COLO668 (cell line): ENCODE measurements around the gene OPA3.

ENCODE experiments used
- DNase-seq: peaks from one replicate; lab custom pipeline; 2025; ENCODE audit not compliant: unreplicated experiment; lab: John Stamatoyannopoulos, UW

OPA3 gene

GRCh38 chr19:45598267-45599001 is 13.8 kb upstream of the OPA3 start:
- no peak for DNase-seq

GRCh38 chr19:45597425-45598111 is 13.0 kb upstream of the OPA3 start:
- no peak for DNase-seq

- no peak for DNase-seq
Observed at GRCh38 chr19:45595814-45596213, 11.2 kb upstream of the OPA3 start.

- no peak for DNase-seq
Observed at GRCh38 chr19:45593520-45593919, 8.9 kb upstream of the OPA3 start.

- no peak for DNase-seq
Observed at GRCh38 chr19:45592366-45592765, 7.8 kb upstream of the OPA3 start.

GRCh38 chr19:45591638-45592005 is 7.0 kb upstream of the OPA3 start:
- no peak for DNase-seq

- DNase-seq, result peak; percentile 55
Observed at GRCh38 chr19:45591004-45591637, 6.5 kb upstream of the OPA3 start.

GRCh38 chr19:45590300-45591003 is 5.8 kb upstream of the OPA3 start:
- no peak for DNase-seq

GRCh38 chr19:45589768-45590167 is 5.2 kb upstream of the OPA3 start:
- no peak for DNase-seq

- DNase-seq, result no peak
Observed at GRCh38 chr19:45587873-45588272, 3.3 kb upstream of the OPA3 start.

GRCh38 chr19:45585158-45585577 is 566 bp upstream of the OPA3 start:
- DNase-seq, result no peak

- no peak for DNase-seq
Observed at GRCh38 chr19:45581576-45581975, 3.0 kb downstream of the OPA3 start.

- no peak for DNase-seq
Observed at GRCh38 chr19:45578861-45579260, 5.7 kb downstream of the OPA3 start.

GRCh38 chr19:45577111-45577905 is 7.3 kb downstream of the OPA3 start:
- no peak for DNase-seq

GRCh38 chr19:45576682-45577081 is 7.9 kb downstream of the OPA3 start:
- DNase-seq, result no peak

GRCh38 chr19:45575216-45575615 is 9.4 kb downstream of the OPA3 start:
- no peak for DNase-seq

GRCh38 chr19:45574526-45574925 is 10.1 kb downstream of the OPA3 start:
- DNase-seq, result no peak

GRCh38 chr19:45571457-45572220 is 13.0 kb downstream of the OPA3 start:
- DNase-seq, result no peak

- DNase-seq, result peak; percentile 34
Observed at GRCh38 chr19:45569619-45570421, 14.8 kb downstream of the OPA3 start.
